HPDE6-E6E7 (cell line): Measurements from ENCODE around the gene STXBP4.

ENCODE experiments used
- DNase-seq: peaks from one replicate; pipeline ENCODE4 v3.0.0; 2011; ENCODE audit warnings: missing footprints; ENCODE audit errors: extremely low spot score

The STXBP4 gene, protein sequence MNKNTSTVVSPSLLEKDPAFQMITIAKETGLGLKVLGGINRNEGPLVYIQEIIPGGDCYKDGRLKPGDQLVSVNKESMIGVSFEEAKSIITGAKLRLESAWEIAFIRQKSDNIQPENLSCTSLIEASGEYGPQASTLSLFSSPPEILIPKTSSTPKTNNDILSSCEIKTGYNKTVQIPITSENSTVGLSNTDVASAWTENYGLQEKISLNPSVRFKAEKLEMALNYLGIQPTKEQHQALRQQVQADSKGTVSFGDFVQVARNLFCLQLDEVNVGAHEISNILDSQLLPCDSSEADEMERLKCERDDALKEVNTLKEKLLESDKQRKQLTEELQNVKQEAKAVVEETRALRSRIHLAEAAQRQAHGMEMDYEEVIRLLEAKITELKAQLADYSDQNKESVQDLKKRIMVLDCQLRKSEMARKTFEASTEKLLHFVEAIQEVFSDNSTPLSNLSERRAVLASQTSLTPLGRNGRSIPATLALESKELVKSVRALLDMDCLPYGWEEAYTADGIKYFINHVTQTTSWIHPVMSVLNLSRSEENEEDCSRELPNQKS

DNA sequence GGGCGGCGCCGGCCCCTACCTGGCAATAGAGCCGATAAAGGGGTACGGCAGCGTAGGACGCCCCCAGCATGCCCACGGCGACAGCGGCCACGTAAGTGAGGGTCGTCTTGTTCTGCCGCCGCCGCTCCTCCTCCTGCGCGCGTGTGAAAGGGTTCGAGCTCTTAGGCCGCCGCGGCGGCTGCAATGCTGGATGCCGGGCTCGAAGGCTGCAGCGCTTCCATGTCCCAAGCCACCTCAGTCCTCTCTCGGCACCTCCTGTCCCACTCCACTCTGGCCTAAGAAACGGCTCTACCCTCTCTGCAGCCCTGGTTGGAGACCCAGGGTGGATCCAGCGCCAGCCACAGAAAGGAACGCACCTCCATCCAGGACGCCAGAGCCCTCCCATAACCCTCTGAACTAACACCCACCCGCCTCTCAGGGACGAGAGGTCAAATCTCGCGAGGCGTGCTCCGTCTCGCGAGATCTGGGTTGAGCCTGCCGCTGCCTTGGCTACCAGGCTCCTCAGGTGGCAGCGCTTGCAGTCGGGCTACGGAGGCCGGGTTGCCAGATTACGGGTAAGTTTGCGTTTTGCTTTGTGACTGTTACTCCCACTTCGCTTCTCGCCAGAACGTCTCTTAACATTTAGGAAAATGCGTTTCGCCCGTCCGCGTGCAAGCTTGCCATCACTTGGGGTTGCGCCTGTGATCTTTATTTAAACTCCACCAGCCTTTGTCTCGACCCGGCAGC lies at the start of gene STXBP4, which contains the start of gene COX11:
Gene STXBP4 (plus strand): TSS at position 504 of the 726 bp plus-strand sequence. CDS start 17,455 bp downstream, outside the sequence.
Gene COX11 (minus strand): TSS at position 393 of the 726 bp plus-strand sequence. CDS start 8 bp downstream, at position 385.
- peak; percentile 97 for DNase-seq

DNA sequence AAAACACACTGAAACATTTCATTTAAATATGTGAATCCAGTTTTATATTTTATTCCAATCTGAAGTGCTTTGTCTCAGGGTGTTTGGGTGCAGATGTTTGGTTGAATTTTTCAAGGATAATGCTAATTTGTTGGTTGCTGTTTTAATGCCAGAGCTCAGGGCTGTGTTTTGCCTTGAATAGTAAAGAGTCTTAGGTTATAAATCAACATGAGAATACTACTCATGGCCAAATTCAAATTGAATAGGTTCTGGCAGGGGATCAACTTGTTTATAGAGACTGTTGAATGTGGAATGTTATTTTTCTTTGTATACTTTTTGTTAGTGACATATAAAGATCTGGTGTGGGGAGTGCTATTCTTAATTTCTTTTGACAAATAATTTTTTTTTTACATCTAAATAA lies 49.1 kb upstream of the STXBP4 start:
- no peak for DNase-seq

DNA sequence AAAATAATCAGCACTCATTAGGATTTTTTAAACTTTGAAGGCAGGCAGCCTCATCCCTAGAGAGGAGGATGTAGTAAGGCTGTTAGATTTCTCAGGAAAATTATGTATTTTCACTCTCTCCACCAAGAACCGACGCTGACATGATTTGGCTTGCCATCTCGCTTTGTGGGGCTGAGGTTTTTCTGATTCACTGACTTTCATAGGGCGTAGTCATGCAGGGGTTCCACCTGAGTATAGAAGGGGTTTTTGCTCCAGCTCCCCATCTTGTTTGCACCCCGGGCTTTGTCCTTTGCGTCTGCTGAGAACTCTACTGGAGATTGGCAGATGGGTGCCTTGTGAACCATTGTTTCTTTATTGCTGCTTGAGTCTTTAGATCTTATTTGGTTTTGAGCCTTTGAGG lies 47.7 kb upstream of the STXBP4 start:
- no peak for DNase-seq

DNA sequence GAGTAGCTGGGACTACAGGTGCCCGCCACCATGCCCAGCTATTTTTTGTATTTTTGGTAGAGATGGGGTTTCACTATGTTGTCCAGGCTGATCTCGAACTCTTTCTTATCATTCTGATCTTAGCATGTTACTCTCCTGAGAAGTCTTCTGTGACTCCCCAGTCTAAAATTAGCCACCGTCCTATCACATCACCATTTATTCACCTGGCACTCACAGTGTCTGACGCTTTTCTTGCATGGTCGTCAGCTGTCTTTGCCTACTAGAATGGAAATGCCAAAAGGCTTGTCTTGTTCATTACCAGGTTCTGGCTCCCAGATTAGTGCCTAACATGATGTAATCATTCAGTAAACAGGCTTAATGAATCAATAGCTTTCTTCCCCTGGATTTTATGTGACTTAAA lies 44.2 kb upstream of the STXBP4 start:
- DNase-seq, result no peak

DNA sequence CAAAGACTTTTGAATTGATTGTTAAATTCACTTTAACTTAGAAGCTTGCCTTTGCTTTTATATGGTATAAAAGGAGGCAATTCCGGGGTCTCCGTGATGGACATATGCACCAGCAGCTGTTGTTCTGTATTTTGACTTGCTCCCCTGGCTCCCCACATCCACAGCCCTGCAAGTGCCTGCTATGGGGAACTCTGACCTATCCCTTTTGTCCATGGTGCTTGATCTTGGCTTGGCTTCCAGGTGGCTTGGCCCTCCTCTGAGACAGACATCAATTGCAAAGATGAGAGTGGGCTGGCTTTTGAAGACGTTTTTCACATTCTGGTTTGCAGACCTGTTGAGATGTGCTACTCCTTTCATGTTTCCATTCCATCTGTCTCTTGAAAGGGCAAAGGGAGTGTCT lies 41.0 kb upstream of the STXBP4 start:
- no peak for DNase-seq

DNA sequence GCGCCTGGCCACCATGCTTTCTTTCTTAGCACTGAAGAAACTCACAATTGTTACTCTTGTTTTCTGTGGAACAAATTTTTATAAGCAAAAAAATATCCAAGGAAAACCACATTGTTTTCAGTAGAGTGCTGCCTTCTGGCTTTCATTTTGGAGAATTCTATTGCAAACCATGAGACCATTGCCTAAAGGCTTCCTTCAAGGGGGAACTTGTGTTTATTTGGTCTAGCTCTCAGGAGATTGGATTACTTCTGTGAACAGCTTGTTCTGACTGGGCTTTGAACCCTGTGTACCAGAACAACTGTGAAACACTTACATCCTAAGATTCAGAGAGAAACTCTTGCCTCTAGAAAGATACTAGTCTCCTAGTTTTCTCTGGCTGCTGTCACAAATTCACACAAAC lies 35.9 kb upstream of the STXBP4 start:
- no peak for DNase-seq

DNA sequence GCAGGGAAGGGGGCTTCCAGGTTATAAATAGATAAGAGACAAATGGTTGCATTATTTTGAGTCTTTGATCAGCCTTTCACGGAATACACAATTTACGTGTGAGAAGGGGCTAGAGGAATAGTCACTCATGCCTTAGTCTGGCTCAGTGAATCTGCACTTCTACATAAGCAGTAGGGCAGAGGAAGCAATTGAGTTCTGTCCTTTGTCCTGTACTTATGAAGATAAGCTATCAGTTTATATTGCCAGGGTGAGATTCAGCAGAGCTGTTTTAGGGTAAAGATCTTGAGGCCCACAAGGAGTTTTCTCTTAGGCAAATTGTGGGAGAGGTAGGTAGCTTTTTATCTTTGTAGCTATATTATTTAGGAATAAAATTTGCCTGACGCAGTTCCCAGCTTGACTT lies 34.6 kb upstream of the STXBP4 start:
- DNase-seq, result no peak

DNA sequence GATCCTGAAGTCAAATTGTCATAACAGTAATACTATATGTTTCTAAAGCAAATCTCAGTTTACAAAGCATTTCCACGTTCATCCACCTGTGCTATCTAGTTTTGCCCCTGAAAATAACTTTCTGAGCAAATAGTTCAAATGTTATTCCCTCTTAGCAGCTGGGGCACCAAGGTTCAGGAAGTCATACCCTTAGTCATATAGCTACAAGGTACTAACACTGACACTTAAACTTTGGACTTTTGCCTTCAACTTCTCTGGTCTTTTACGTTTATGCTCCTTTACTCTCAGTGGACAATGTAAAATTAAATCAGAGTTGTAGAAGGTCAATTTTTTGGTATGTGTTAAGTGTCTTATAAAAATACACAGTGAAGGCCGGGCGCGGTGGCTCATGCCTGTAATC lies 33.1 kb upstream of the STXBP4 start:
- no peak for DNase-seq

DNA sequence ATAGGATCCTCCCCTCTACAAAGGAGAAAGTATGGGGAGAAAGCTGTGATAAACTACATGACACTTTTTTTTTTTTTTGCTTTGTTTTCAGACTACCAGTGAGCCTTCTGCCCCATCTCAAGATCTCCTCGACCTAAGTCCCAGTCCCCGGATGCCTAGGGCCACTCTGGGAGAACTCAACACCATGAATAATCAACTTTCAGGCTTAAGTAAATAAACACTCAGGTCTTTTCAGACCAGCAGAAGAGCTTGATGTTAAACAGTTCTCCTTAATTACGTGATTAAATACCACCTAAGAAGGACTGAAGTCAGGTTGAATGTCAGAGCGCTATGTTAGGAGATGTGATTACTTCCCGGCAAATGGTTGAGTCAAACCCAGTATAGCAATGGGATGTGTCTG lies 31.5 kb upstream of the STXBP4 start:
- no peak for DNase-seq

DNA sequence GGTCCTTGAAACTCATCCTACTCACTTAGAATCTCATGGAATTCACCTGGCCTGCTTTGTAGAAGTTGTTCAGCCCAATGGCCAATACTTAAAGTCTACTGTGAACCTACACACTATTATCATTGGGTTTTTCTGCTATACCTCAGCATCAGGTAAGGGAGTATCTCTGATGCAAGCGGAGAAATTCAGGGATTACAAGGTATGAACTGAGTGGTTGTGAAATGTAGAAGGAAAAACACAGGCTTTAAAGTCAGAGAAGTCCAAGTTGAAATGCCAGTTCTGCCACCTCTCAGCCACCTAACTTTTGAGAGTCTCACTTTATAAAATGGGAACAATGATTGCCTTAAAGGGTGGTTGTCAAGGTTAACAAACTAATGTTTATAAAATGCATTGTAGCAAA lies 31.1 kb upstream of the STXBP4 start:
- DNase-seq, result no peak

DNA sequence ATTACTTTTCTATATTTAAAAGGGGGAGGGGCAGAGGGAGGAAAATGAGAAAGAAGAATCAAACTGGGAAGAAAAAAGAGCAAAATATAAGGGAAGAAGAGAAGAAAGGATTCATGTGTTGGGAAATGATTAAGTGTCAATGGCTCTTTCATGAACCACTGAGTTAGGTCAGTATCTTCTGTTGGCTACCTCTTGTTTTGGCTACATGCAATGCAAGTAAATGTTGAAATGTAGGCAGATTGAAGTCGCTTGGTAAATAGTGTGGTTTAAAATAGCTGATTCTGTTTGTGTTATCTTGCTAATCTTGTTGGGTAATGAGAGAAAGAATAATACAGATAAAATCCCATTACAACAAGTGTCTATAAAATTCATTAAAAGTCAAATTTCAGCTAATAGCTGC lies 27.3 kb upstream of the STXBP4 start:
- DNase-seq, result no peak

DNA sequence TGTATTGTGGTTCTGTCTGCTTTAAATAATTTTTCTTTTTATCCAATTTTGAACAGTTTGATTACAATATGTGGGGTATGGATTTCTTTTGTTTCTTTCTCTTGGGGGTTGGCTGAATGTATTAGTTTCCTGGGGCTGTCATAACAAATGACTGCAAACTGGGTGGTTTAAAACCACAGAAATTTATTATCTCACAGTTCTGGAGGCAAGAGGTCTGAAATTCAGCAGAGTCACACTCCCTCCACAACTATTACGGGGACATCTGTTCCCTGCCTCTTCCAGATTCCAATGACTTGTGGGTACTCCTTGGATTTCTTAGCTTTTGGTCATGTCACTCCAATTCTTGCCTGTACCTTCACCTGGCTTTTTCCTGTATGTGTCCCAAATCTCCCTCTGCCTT lies 23.8 kb upstream of the STXBP4 start:
- DNase-seq, result no peak

DNA sequence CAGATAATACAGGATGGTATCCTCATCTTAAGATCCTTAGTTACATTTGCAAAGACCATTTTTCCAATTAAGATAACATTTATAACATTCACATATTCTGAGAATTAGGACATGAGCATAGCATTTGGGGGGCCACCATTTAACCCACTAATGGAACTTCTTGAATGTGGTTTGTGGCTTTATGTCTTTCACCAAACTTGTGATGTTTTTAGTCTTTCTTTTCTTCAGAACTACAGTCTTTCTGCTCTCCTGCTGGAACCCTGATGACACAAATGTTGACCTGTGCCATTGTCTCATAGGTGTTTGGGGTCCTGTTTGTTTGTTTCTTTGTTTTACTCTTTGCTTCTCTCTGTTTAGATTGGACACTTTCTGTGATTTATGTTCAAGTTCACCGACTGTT lies 23.3 kb upstream of the STXBP4 start:
- no peak for DNase-seq

DNA sequence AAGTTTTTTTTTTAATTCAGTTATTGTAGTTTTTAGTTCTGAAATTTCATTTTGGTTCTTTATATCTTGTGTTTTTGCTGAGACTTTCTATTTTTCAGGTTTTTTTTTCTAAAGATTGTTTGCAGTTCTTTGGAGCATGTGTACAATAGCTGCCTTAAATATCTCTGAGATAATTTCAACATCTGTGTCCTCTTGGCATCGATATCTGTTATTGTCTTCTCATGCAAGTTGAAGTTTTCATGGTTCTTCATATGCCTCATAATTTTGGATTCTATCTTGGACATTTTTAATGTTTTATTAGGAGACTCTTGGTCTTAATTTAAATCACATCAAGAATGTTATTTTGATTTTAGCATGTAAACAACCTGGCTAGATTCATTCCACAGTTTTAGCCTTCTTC lies 22.9 kb upstream of the STXBP4 start:
- no peak for DNase-seq

DNA sequence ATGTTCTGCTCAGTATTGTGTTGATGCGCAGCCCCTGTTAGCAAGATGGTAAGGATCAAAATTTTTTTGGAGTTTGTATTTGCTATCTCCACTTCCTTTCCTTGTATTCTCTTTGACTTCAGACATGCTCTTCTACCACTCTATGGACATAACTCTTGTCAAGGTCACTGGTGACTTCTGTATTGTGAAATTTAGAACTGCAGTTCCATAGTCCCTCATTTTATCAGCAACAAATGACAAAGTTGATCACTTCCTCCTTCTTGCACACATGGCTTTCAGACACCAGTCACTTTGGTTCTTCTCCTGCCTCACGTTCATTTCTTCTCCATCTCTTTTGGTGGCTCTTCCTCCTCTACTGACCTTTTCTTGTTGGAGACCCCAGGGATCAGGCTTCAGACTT lies 21.2 kb upstream of the STXBP4 start:
- DNase-seq, result no peak

DNA sequence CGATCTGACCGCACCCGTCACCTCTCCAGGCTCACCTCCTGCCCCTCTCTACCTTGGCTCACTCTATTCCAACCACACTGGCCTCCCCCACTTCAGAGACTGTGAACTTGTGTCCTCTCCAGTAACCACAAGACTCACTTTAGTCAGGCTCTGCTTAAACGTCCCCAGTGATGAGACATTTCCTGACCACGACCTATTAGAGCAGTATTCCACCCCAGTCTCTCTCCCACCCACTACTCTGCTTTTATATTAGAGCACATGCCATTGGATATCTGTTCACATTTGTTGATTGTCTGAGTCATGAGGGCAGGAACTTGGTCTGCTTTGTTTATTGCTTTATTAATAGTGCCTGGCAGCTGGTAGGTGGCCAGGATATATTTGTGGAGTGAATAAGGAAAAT lies 20.2 kb upstream of the STXBP4 start:
- DNase-seq, result peak; percentile 60

DNA sequence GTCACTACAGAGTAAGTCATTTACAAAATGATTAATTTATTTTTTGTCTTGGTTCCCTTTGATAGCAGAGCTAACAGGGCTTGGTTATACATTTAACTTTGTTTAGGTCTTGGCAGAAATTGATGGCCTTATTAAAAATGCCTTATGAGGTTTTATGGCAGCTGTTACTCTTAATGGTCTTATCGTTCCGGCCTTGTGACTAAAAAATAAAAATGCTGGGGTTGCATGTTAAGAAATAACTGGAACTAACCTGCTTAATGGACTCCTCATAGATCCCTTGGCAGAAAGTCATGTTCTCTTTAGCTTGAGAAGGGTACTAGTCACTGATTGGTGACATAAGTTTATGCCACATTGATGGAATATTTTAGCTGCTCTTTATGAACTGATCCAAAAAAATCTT lies 18.4 kb upstream of the STXBP4 start:
- DNase-seq, result no peak

DNA sequence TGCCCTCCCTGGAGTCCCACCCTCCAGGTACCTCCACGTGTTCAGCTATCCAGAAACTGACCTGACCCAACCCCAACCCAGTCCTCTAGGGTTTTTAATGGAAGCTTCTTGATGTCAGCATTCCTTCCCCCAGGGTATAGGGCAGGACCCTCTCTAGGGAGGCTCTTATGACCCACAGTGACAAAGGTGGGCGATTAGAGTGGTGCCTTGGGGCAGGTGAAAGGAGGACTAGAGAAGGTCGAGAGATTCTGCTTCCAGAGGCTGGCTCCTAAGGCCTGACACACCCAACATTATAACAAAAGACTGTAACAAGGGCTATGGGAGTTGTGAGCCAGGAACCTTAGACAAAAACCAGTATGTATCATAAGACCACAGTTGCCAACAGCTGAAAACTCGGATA lies 17.3 kb upstream of the STXBP4 start:
- no peak for DNase-seq

DNA sequence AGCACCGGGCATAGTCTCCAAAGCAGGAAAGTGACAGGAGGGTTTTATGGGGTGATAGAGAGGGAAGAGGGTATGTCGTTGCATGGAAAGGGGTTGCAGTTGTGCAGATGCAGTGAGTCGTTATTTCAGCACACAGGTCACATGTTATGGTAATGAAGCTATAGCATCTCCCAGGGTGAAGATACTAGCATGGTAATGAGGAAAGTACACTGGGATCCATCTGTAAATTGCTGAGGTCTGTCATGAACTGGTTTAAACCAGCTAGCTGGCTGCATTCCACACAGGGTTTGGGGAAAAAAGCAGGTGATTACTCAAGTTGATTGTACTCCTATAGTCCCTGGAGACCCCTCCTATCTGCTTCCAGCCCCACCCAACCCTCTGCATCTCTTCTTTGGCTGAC lies 11.8 kb upstream of the STXBP4 start:
- DNase-seq, result no peak

DNA sequence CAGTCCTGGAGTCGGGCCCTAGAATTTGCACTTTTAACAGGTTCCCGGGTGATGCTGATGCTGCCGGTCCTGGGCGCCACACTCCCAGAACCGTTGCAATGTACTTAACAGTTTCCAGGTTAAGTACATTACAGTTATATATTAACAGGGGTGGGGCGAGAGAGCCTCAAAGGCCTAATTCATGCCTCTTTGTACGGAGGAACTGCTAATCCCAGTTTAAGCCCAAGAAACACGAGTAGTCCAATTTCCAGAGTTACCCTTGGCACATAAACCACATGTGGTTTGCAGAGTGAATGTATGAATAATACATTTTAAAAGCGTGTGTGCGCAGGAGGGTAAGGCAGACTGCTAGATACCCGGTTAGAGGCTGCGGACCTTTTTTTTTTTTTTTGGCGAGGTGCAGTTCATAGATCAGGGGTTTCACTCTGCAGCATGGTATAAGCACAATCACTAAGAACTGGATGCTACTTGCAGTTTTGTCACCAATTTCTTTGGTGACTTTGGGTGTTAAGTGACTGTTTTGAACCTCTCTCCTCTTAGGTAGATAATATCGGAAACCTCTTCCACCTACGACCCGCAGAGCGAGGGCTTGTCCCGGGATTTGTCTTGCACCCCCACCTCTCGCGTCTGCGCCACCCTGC lies 824 bp upstream of the STXBP4 start:
- peak; percentile 29 for DNase-seq

DNA sequence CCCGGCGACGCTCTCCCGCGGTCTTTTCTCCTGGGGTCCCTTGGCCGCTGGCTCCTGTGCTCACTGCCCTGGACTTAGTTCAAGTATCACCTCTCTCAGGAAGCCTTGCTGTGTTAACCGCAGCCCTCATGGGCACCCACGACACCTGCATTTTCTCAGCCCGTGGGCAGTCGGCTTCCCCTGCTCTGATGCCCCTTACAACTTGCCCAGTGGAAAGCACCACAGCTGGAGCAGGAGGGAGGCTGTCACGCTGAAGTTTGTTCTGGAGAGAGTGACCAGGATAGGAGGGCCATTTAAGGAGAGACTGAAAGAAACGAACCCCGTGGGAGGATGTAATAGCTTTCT lies 395 bp downstream of the STXBP4 start:
- peak; percentile 13 for DNase-seq
